A673 (cell line): Measurements from ENCODE around the gene MAPK11. TPM values are rescaled to one million over a fixed set of nuclear protein-coding genes. Genes with fewer than 3 reads are reported as not detected.

Experiments
- BruUV-seq: library from RNA; stranded (reverse); fragments of 400-500 nt; replicated peaks from 2 replicates; lab custom pipeline; 2021; lab: Mats Ljungman, UMichigan
- CTCF ChIA-PET: fragments of 300-600 bp; sonication (Branson Sonifier 250); formaldehyde crosslinking; loops from one replicate; lab custom pipeline; 2022; ENCODE audit warnings: antibody characterized with exemption; lab: Charles Lee
- POLR2A ChIA-PET: fragments of 300-600 bp; sonication (Branson Sonifier 250); formaldehyde crosslinking; loops from one replicate; lab custom pipeline; 2022; ENCODE audit warnings: antibody characterized with exemption; ENCODE audit not compliant: low non-redundant PET; lab: Charles Lee
- DNase-seq: peaks from one replicate; pipeline ENCODE4 v3.0.0-alpha.2; 2015; ENCODE audit warnings: low spot score
- H3K27ac ChIP-seq: fragments of 200-600 bp; sonication (generic); 2 replicates; pipeline ENCODE4 v1.5.1; 2016; ENCODE audit warnings: mixed run types, low read depth, mild to moderate bottlenecking, mixed read lengths, antibody characterized with exemption, low read length; ENCODE audit not compliant: poor library complexity, severe bottlenecking
- H3K27me3 ChIP-seq: fragments of 200-600 bp; sonication (generic); replicated peaks from 2 replicates; pipeline ENCODE4 v1.6.1; 2017; ENCODE audit warnings: mixed run types, low read depth, mild to moderate bottlenecking, mixed read lengths, antibody characterized with exemption, low read length; ENCODE audit not compliant: insufficient read depth, poor library complexity
- H3K36me3 ChIP-seq: fragments of 200-600 bp; sonication (generic); 2 replicates; pipeline ENCODE4 v1.6.1; 2016; ENCODE audit warnings: mixed run types, mild to moderate bottlenecking, mixed read lengths, antibody characterized with exemption, low read length; ENCODE audit not compliant: insufficient read depth, poor library complexity, severe bottlenecking
- H3K4me1 ChIP-seq: fragments of 200-600 bp; sonication (generic); 2 replicates; pipeline ENCODE4 v1.6.1; 2017; ENCODE audit warnings: mixed run types, mild to moderate bottlenecking, mixed read lengths, antibody characterized with exemption, low read length; ENCODE audit not compliant: insufficient read depth, poor library complexity, severe bottlenecking
- H3K4me3 ChIP-seq: fragments of 200-600 bp; sonication (generic); 2 replicates; pipeline ENCODE4 v1.5.1; 2016; ENCODE audit warnings: low read depth, mixed run types, mild to moderate bottlenecking, mixed read lengths, low read length; ENCODE audit not compliant: poor library complexity, severe bottlenecking
- H3K9me3 ChIP-seq: fragments of 200-600 bp; sonication (generic); 2 replicates; pipeline ENCODE4 v1.6.1; 2016; ENCODE audit warnings: mixed run types, low read depth, mild to moderate bottlenecking, mixed read lengths, antibody characterized with exemption, low read length; ENCODE audit not compliant: poor library complexity, severe bottlenecking
- EZH2 ChIP-seq: fragments of 200-600 bp; sonication (generic); IDR thresholded peaks from 2 replicates; pipeline ENCODE4 v1.6.1; 2017; ENCODE audit warnings: borderline replicate concordance, low read depth, mild to moderate bottlenecking, mixed read lengths, antibody characterized with exemption, low read length; ENCODE audit not compliant: poor library complexity, severe bottlenecking
- intact Hi-C: fragments of 100-400 bp; cut with micrococcal nuclease; formaldehyde crosslinking; loops from one replicate; pipeline ENCODE4 v1.10.0; 2022; ENCODE audit not compliant: unreplicated experiment
- total RNA-seq: library from RNA; stranded (reverse); gene quantifications from 2 replicates; pipeline ENCODE4 v1.2.3, GENCODE V29; 2021
- TF ChIP-seq, protein P1 (sequence below): fragments of 300-800, 200-600 bp; sonication (generic); conservative IDR thresholded peaks from 2 replicates; pipeline ENCODE4 v1.5.1; 2017; ENCODE audit warnings: low read depth, mild to moderate bottlenecking, antibody characterized with exemption, low read length, moderate library complexity, mixed read lengths

Gene MAPK11
- total RNA-seq, 1 experiment from 2014 or later: 5.4 TPM

DNA sequence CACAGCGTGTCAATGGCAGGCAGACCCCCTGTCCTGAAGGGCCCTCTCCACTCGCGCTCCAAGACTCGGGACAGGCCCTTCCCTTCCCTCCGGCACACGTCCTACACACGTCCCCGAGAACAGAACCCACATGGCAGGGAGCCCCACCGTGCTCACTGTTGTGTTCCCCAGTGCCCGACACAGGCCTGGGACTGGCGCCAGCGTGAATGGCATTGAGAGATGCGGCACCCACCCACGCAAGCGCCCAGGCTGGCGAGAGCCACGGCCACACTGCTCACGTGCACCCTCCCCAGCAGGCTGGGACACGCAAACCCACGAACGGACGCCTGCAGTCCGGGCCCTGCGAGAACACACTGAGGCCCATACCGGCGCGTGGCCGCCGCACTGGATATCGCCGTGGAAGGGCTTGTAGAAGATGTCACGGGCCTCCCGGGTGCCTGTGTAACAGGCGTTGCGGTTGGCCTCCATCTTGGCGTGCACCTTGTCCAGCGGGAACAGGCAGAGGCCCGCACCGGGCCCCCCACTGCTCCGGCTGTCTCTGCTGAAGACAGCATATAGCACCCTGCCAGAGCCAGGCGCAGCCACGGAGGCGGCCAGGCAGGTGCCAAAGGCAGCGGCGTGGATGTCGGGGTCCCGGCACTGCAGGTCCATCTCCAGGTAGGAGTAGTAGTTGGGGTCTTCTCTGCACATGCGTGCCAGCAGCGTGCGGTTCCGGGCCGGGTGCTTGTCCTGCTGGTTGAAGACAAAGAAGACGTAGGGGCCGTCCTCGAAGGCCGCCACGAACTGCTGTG is 19.2 kb upstream of the MAPK11 start:
- H3K27me3 ChIP-seq: no peaks in the 10 kb centered on the region
- peaks cover 65% of the 10 kb centered on the region for H3K36me3 ChIP-seq
- no peak for DNase-seq
- BruUV-seq: no TSS peak
- TF ChIP-seq EZH2: no peak
- TF ChIP-seq, protein P1, sequence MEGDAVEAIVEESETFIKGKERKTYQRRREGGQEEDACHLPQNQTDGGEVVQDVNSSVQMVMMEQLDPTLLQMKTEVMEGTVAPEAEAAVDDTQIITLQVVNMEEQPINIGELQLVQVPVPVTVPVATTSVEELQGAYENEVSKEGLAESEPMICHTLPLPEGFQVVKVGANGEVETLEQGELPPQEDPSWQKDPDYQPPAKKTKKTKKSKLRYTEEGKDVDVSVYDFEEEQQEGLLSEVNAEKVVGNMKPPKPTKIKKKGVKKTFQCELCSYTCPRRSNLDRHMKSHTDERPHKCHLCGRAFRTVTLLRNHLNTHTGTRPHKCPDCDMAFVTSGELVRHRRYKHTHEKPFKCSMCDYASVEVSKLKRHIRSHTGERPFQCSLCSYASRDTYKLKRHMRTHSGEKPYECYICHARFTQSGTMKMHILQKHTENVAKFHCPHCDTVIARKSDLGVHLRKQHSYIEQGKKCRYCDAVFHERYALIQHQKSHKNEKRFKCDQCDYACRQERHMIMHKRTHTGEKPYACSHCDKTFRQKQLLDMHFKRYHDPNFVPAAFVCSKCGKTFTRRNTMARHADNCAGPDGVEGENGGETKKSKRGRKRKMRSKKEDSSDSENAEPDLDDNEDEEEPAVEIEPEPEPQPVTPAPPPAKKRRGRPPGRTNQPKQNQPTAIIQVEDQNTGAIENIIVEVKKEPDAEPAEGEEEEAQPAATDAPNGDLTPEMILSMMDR: no peak
- peaks cover 23% of the 10 kb centered on the region for H3K4me1 ChIP-seq
- intact Hi-C loops: no loop called here
- H3K27ac ChIP-seq: no peak overlapping the region
- no peaks in the 10 kb centered on the region for H3K9me3 ChIP-seq
- no peak overlapping the region for H3K4me3 ChIP-seq
- POLR2A ChIA-PET: no interaction called here
- CTCF ChIA-PET: no interaction called here

DNA sequence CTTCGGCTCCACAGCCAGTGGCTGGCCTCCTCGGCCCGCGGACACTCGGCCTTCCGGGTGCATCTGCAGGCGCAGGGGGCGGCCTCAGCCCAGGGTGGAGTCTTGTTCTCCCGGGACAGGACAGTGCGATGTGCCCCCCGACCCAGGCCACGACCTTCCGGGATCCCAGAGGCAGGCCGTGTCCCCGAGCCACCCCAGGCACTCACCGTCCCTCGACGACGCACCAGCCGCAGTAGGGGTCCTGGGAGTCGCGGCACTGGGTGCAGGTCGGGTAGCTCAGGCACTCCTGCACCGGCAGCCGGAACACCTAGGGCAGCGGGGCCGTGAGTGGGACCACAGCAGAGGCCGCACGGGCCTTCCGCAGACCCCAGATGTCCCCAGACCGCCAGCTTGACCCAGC is 17.6 kb upstream of the MAPK11 start:
- no peak for TF ChIP-seq EZH2
- POLR2A ChIA-PET: no interaction called here
- H3K4me1 ChIP-seq: peaks cover 7% of the 10 kb centered on the region
- H3K4me3 ChIP-seq: no peak overlapping the region
- BruUV-seq: no TSS peak
- H3K36me3 ChIP-seq: peaks cover 77% of the 10 kb centered on the region
- H3K27me3 ChIP-seq: no peaks in the 10 kb centered on the region
- H3K9me3 ChIP-seq: no peaks in the 10 kb centered on the region
- intact Hi-C loops: no loop called here
- CTCF ChIA-PET: no interaction called here
- DNase-seq: no peak
- H3K27ac ChIP-seq: no peak overlapping the region

DNA sequence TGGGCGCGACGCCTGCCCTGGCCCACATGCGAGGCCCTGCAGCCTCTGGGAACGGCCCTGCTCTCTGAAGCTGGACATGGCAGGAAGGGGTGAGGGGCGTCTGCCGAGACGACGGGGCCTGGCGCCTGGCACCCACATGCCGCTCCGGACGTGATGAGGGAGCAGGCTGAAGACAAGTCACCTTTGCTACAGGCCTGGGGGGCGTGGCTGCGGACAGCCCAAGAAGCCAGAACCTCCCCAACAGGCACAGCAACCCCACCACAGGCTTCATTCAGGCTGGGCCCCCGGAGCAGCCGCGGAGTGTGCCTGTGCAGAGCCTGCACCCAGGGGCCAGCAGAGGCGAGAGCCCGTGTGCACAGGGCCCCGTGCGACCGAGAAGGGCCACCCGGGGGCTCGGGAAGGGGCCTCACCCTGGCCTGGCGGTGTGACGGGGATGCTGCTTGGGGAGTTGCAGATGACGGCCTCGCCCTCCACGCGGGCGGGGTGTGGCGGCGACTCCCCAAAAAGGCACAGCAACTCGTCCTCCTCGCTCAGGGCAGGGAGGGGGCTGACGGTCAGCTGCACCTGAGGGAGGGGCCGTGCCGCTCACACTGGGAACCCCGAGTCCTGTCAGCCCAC is 16.6 kb upstream of the MAPK11 start:
- Histone ChIP-seq H3K27me3 (no peaks in the 10 kb centered on the region), H3K36me3 (peaks cover 87% of the 10 kb centered on the region), H3K4me3 (no peak overlapping the region), H3K27ac (no peak overlapping the region), H3K9me3 (no peaks in the 10 kb centered on the region), H3K4me1 (no peaks in the 10 kb centered on the region)
- POLR2A ChIA-PET: interaction anchor here (0.7 kb wide), 1 partner anchor 172 kb away, joined by 9 read pairs; no protein-coding TSS in a partner anchor
- intact Hi-C loops: no loop called here
- CTCF ChIA-PET: no interaction called here
- DNase-seq: no peak
- BruUV-seq: no TSS peak
- TF ChIP-seq EZH2: no peak
- TF ChIP-seq, protein P1: no peak

DNA sequence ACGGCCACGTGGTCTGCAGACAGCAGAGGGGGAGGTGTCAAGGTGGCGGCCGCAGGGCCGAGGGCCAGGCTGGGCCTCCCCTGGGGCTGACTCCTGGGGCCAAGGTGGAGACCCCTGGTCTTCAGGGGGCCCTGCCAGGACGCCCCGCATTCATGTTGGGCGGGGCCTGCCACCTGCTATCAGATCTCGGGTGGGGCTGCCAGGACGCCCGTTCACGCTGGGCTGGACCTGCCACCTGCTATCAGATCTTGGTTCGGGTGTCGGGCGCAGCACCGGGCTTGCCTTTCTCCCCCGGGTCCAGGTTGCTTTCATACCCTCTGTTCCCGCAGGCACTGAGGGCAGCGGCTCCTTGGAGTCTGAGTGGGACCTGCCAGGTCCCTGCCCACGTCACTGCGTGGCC is 16.1 kb upstream of the MAPK11 start:
- intact Hi-C loops: no loop called here
- ChIA-PET CTCF (no interaction called here), POLR2A (interaction anchor here (0.7 kb wide), 1 partner anchor 172 kb away, joined by 9 read pairs; no protein-coding TSS in a partner anchor)
- Histone ChIP-seq H3K4me1 (no peaks in the 10 kb centered on the region), H3K27me3 (no peaks in the 10 kb centered on the region), H3K27ac (no peak overlapping the region), H3K36me3 (peaks cover 88% of the 10 kb centered on the region), H3K4me3 (no peak overlapping the region), H3K9me3 (no peaks in the 10 kb centered on the region)
- DNase-seq: no peak
- BruUV-seq: no TSS peak
- TF ChIP-seq, protein P1: no peak
- no peak for TF ChIP-seq EZH2
